22Rv1 (cell line): ENCODE results near the gene SLU7.

ENCODE experiments used
- CTCF ChIP-seq: fragments of 450-650 bp; IDR thresholded peaks from 2 replicates; pipeline ENCODE4 v1.5.1; 2017; ENCODE audit warnings: mild to moderate bottlenecking
- ZFX ChIP-seq: fragments of 450-650 bp; IDR thresholded peaks from 2 replicates; pipeline ENCODE4 v1.6.1; 2017; ENCODE audit warnings: antibody characterized with exemption, borderline replicate concordance

- TF ChIP-seq CTCF = no peak
- TF ChIP-seq ZFX = no peak
Observed at GRCh38 chr5:160456480-160457177, 37.7 kb upstream of the SLU7 start.
